GM21786 (cell line): ENCODE results near the gene CLECL1.
"Not testable (repeated sequence)": the region's sequence is repeated elsewhere in the genome, so short reads cannot be mapped to it uniquely, and the experiment has no call there.

Source experiments
- ATAC-seq: cut with Tn5 transposase; IDR thresholded peaks from one replicate; pipeline ENCODE4 v1.9.1; 2021; ENCODE audit not compliant: unreplicated experiment

The CLECL1 gene

DNA sequence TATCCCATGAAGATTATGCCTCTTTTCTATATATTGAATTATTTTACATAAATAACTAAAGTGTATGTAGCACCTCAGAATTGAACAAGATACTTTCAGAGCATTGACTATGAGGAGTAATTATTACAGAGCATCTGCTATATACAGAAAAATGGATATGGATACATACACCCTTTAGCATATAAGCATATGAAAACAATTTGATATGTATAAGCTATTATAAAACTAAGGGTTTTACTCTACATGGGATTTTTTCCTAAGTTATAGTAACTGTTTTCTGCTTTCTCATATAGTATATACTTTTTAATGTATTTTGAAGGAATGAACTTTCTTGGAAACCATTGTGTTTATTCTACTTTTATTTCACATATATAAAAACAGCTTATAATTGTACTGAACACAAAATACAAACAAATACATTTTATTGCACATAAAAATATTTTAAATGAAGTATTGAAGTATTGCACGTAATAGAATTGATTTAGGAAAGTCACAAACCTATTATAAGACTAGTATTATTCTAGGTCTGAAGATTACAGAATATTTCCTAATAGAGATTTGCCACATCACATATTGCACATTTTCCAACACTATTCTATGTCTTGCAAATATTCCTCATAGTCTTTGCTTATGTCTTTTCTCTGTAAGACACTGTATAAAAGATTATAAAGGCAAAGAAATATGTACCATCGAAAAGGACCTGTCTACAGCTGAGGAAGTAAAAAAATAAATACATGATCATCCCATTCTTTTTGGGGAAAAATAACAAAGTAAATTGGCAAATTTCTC lies 19.4 kb upstream of the CLECL1 start:
- no peak for ATAC-seq

- ATAC-seq = peak; percentile 34
Observed at GRCh38 chr12:9751204-9752144, 18.6 kb upstream of the CLECL1 start.

GRCh38 chr12:9750276-9751203 lies 17.6 kb upstream of the CLECL1 start:
- peak; percentile 55 for ATAC-seq

DNA sequence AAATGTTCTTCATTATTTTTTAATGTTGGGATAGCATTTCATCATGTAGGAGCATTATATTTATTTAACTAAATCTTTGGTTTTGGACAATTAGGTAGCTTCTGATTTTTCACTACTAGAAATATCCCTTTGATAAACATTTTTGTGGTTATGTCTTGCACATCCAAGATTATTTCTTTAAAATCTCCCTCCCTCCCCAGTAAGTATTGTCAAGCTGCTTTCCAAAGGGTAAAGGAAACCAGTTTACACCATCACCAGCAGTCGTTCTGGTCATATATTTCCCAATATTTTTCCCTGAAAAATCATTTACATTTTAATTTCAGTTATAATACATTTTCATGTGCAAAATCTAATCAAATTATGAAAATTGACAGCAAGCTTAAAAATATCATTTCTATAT lies 16.7 kb upstream of the CLECL1 start:
- no peak for ATAC-seq

DNA sequence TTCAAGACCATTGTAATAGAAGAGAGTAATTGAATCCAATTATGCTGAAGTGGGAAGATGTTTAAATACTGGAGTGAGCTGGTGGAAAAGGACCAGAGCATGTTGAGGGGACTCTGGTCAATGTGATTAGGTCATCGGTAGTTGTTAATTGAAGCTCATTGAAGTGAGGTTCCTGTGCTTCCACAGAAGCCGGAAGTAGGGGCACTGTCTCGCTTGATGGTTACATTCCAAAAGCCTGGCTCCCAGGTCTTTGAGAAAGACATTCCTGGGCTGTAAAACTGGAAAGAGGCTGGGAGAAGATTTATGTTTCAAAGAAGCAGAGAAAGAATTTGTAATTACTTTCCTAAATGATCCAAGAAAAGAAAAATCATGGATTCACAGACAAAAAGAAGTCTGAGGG lies 12.3 kb upstream of the CLECL1 start:
- no peak for ATAC-seq

- no peak for ATAC-seq
Observed at GRCh38 chr12:9742661-9743060, 9.8 kb upstream of the CLECL1 start.

GRCh38 chr12:9741726-9742125 lies 8.8 kb upstream of the CLECL1 start:
- ATAC-seq = peak; percentile 78

- no peak for ATAC-seq
Observed at GRCh38 chr12:9740106-9740750, 7.3 kb upstream of the CLECL1 start.

DNA sequence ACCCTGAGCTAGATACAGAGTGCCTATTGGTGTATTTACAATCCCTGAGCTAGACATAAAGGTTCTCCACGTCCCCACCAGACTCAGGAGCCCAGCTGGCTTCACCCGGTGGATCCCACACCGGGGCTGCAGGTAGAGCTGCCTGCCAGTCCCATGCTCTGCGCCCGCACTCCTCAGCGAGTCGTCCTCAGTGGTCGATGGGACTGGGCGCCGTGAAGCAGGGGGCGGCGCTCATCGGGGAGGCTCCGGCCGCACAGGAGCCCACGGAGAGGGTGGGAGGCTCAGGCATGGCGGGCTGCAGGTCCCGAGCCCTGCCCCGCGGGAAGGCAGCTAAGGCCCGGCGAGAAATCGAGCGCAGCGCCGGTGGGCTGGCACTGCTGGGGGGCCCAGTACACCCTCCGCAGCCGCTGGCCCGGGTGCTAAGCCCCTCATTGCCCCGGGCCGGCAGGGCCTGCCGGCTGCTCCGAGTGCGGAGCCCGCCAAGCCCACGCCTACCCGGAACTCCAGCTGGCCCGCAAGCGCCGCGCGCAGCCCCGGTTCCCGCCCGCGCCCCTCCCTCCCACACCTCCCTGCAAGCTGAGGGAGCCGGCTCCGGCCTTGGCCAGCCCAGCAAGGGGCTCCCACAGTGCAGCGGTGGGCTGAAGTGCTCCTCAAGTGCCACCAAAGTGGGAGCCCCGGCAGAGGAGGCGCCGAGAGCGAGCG lies 6.7 kb upstream of the CLECL1 start:
- ATAC-seq = not testable (repeated sequence)

DNA sequence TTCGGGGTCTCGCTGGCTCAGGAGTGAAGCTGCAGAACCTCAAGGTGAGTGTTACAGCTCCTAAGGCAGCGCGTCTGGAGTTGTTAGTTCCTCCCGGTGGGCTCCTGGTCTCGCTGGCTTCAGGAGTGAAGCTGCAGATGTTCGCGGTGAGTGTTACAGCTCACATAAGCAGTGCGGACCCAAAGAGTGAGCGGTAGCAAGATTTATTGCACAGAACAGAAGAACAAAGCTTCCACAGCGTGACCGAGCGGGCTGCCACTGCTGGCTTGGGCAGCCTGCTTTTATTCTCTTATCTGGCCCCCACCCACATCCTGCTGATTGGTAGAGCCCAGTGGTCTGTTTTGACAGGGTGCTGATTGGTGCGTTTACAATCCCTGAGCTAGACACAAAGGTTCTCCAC lies 6.0 kb upstream of the CLECL1 start:
- not testable (repeated sequence) for ATAC-seq

- no peak for ATAC-seq
Observed at GRCh38 chr12:9736936-9737705, 4.2 kb upstream of the CLECL1 start.

DNA sequence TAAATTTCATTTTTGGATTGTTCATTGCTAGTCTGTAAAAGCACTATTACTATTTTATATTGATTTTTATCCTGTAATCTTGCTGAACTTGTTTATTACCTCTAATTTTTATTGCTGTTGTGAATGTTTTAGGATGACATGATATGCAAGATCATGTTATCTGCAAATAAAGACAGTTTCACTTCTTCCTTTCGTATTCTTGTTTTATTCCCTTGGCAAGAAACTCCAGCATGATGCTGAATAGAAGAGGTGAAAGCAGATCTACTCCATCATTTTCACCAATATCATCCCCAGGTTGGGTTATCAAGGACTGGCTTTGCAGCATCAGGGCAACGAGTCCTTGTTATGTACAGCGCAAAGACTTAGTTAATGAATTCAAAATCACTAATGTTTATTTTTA lies 2.7 kb upstream of the CLECL1 start:
- ATAC-seq = no peak

DNA sequence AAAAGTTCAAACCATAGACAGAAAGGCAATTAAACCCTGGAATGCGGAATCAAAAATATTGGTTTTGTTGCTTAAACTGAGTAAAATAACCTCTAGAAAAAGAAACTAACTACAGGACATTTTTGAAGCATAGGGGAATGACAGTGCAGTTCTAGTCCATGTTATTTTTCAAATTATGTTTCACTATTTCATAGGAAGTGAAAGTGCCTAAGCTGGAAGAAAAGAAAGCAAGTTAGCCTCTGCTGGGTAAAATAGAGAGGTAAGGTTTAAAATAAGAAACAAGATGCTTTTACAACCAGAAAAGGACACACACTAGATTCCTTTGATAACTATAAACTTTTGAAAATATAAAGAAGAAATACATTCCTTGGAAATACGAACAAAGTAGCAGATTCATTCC lies 1.1 kb downstream of the CLECL1 start:
- no peak for ATAC-seq

- ATAC-seq = no peak
Observed at GRCh38 chr12:9731393-9731792, 1.5 kb downstream of the CLECL1 start.

- ATAC-seq = no peak
Observed at GRCh38 chr12:9730591-9730990, 2.3 kb downstream of the CLECL1 start.

DNA sequence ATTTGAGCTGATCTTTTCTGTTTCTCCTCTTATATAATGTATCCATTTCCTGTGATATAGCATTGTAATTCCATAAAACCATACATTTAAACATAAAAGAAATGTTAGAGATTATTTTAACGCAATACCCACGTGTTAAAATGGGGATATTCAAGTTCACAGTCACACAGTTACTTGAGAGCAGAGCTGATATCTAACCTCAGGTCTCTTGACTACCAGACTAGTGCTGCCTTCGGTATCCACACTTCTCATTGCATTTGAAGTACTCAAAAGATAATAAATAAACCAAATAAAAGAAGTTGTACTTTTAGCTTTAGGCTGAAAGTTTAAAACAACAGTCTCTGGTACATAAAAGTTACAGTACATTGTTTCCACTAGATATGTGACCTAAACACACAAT lies 2.9 kb downstream of the CLECL1 start:
- no peak for ATAC-seq

DNA sequence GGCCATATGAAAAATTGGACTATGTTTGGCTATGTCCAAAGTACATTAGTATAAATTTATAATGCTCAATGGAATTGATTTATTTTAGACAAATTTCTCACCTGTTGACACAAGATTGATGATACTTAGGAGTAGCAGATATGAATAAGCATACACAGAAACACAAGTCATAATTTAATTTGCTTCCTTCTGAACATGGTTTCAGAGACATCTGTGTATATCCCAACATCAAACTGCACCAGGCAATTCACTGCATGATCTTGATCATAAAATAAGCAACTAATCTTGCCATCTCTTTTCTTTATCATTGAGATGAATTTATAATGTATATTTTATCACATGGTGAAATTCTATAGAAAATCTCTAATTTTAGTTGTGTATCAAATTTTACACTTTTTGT lies 3.8 kb downstream of the CLECL1 start:
- no peak for ATAC-seq

GRCh38 chr12:9727813-9728212 lies 5.1 kb downstream of the CLECL1 start:
- no peak for ATAC-seq

- ATAC-seq = no peak
Observed at GRCh38 chr12:9725213-9725870, 7.6 kb downstream of the CLECL1 start.
